ENCODE measurements around the gene ARHGEF16.

Gene ARHGEF16

GRCh38 chr1:3515272-3515671 is 60.8 kb downstream of the ARHGEF16 start:
- TF ChIP-seq CTCF (IDR thresholded peaks at IDR 0.05; ENCODE audit: insufficient read depth, low read depth, low read length, missing control alignments): no peak
- H3K4me3 ChIP-seq (ENCODE audit: low read length): no peak overlapping the region
- no peak for DNase-seq (ENCODE audit: low read depth)

GRCh38 chr1:3515774-3516480 is 61.5 kb downstream of the ARHGEF16 start:
- peak; percentile 27 for DNase-seq (ENCODE audit: low read depth)
- H3K4me3 ChIP-seq (ENCODE audit: low read length): no peak overlapping the region
- TF ChIP-seq CTCF (IDR thresholded peaks at IDR 0.05; ENCODE audit: insufficient read depth, low read depth, low read length, missing control alignments): no peak

- no peak for DNase-seq (ENCODE audit: low read depth)
- no peak for TF ChIP-seq CTCF (IDR thresholded peaks at IDR 0.05; ENCODE audit: insufficient read depth, low read depth, low read length, missing control alignments)
- H3K4me3 ChIP-seq (ENCODE audit: low read length): no peak overlapping the region
Observed at GRCh38 chr1:3516481-3516869, 62.0 kb downstream of the ARHGEF16 start.

GRCh38 chr1:3516911-3517675 is 62.6 kb downstream of the ARHGEF16 start:
- H3K4me3 ChIP-seq (ENCODE audit: low read length): no peak overlapping the region
- DNase-seq (ENCODE audit: low read depth): no peak
- no peak for TF ChIP-seq CTCF (IDR thresholded peaks at IDR 0.05; ENCODE audit: insufficient read depth, low read depth, low read length, missing control alignments)

- peak; percentile 58 for TF ChIP-seq CTCF (IDR thresholded peaks at IDR 0.05; ENCODE audit: insufficient read depth, low read depth, low read length, missing control alignments)
- DNase-seq (ENCODE audit: low read depth): no peak
- no peak overlapping the region for H3K4me3 ChIP-seq (ENCODE audit: low read length)
Observed at GRCh38 chr1:3518256-3518655, 63.8 kb downstream of the ARHGEF16 start.

- no peak for TF ChIP-seq CTCF (IDR thresholded peaks at IDR 0.05; ENCODE audit: insufficient read depth, low read depth, low read length, missing control alignments)
- no peak overlapping the region for H3K4me3 ChIP-seq (ENCODE audit: low read length)
- no peak for DNase-seq (ENCODE audit: low read depth)
Observed at GRCh38 chr1:3518756-3519155, 64.3 kb downstream of the ARHGEF16 start.
